ENCODE data around the gene NDUFB10. TPM values are rescaled to one million over a fixed set of nuclear protein-coding genes. Genes with fewer than 3 reads are reported as not detected.
A peak's percentile ranks its signal among the peaks of the same experiment; 100 is the strongest.

The NDUFB10 gene
- total RNA-seq, 2 experiments from 2014 or later = 131 to 138 TPM

DNA sequence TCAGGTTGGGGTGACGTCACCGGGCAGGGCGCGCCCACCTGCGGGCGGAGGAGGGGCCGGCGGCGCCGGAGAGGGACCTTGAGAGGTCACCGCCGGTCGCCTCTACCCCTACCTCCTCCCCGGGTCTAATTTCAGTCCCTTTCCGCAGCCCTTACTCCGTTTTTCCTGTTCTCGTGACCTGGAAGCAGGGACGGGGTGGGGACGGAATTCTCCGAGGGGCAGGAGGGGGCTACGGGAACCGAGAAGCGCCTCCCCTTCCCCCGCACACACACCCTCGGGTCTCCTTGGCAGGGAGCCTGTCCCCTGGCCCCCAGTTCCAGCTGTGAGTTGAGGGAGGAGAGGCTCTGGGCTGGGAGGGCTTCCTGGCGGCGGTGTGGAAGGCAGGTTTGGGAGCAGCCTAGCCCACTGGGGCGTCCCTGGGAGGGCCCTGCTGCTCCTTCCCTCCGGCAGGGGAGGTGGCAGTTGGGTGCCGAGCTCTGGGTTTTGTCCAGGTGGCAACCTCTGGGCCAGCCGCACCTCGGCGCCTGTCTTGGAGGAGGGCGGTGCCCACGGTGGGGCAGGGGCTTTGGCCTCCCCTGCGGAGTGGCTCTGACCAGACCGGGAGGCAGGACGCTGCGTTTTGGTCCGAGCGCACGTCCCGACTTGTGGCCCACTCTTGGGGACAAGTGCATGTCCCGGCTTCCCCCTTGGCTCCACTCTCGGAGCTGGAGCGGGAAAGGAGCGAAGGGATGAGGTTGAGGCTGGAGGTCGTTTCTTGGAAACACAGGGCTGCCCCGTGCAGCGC is 31.2 kb downstream of the NDUFB10 start:
- peaks cover 14% of the 10 kb centered on the region for H3K27me3 Mint-ChIP-seq
- H3K36me3 Mint-ChIP-seq (ENCODE audit: low read depth) = peaks cover 16% of the 10 kb centered on the region
- H3K4me1 Mint-ChIP-seq = peaks cover 37% of the 10 kb centered on the region
- ChIA-PET POLR2A (interaction anchor here (1.0 to 5.6 kb wide), 8 partner anchors 9 to 224 kb away, joined by 3 to 56 read pairs (median 16); partner anchors contain the start of genes PGP, RPS2, TBL3 and TRAF7), CTCF (interaction anchor here (0.6 to 3.8 kb wide), 2 partner anchors 14 to 24 kb away, joined by 4 to 36 read pairs; no protein-coding TSS in a partner anchor)
- H3K27ac Mint-ChIP-seq = peak overlapping the region; percentile 71
- H3K9me3 Mint-ChIP-seq = no peaks in the 10 kb centered on the region
- peak; percentile 61 for DNase-seq
- peak overlapping the region; percentile 73 for H3K4me3 Mint-ChIP-seq

DNA sequence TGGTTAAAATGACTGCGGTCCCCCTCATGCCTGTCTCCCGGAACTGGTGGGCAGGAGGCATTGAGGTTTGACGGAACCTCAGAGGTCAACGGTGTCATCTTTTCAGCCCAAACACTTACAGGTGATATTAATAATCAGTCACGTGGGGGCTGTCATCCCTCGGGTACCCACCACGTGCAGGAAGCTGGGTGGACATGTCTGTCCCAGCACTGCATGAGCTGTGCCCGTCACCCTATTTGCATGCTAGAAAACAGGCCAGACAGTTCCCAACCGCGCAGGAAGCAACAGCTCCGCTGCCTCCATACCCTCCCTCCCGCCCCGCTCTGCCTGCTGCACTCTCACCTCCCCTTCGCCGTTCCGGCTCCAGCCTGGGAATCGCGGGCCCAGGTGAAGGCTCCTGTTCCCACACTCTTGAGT is 31.8 kb downstream of the NDUFB10 start:
- H3K4me3 Mint-ChIP-seq = peak overlapping the region; percentile 73
- peaks cover 18% of the 10 kb centered on the region for H3K36me3 Mint-ChIP-seq (ENCODE audit: low read depth)
- ChIA-PET CTCF (interaction anchor here (1.5 to 3.8 kb wide), 2 partner anchors 13 to 164 kb away, joined by 3 to 36 read pairs; partner anchors contain the start of gene TRAF7), POLR2A (interaction anchor here (1.0 to 5.6 kb wide), 8 partner anchors 9 to 223 kb away, joined by 3 to 56 read pairs (median 16); partner anchors contain the start of genes PGP, RPS2, TBL3 and TRAF7)
- H3K27me3 Mint-ChIP-seq = peaks cover 14% of the 10 kb centered on the region
- peak; percentile 67 for DNase-seq
- peak overlapping the region; percentile 71 for H3K27ac Mint-ChIP-seq
- H3K4me1 Mint-ChIP-seq = peaks cover 37% of the 10 kb centered on the region
- no peaks in the 10 kb centered on the region for H3K9me3 Mint-ChIP-seq

DNA sequence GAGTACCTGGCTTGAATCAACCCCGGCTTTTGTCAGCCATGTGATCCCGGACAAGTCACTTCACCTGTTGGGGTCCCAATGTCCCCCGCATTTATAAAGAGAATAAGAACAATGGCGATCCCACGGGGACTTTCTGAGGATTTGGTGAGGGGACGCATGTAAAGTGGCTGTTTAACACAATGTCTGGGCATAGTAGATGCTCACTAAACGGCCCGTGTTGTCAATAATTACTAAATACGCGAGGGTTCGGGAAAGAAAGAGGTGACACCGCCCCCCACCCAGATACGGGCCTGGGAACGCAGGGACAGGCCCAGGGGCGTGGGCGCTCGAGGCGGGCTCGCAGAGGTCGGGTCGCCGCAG is 32.2 kb downstream of the NDUFB10 start:
- H3K27me3 Mint-ChIP-seq = peaks cover 14% of the 10 kb centered on the region
- H3K9me3 Mint-ChIP-seq = no peaks in the 10 kb centered on the region
- DNase-seq = no peak
- CTCF ChIA-PET = interaction anchor here (1.5 to 3.8 kb wide), 2 partner anchors 13 to 164 kb away, joined by 3 to 36 read pairs; partner anchors contain the start of gene TRAF7
- peak overlapping the region; percentile 71 for H3K27ac Mint-ChIP-seq
- peaks cover 37% of the 10 kb centered on the region for H3K4me1 Mint-ChIP-seq
- peak overlapping the region; percentile 73 for H3K4me3 Mint-ChIP-seq
- POLR2A ChIA-PET = interaction anchor here (1.0 to 5.6 kb wide), 9 partner anchors 8 to 223 kb away, joined by 3 to 56 read pairs (median 15); partner anchors contain the start of genes GFER, NOXO1, PGP and RPS2
- peaks cover 14% of the 10 kb centered on the region for H3K36me3 Mint-ChIP-seq (ENCODE audit: low read depth)

DNA sequence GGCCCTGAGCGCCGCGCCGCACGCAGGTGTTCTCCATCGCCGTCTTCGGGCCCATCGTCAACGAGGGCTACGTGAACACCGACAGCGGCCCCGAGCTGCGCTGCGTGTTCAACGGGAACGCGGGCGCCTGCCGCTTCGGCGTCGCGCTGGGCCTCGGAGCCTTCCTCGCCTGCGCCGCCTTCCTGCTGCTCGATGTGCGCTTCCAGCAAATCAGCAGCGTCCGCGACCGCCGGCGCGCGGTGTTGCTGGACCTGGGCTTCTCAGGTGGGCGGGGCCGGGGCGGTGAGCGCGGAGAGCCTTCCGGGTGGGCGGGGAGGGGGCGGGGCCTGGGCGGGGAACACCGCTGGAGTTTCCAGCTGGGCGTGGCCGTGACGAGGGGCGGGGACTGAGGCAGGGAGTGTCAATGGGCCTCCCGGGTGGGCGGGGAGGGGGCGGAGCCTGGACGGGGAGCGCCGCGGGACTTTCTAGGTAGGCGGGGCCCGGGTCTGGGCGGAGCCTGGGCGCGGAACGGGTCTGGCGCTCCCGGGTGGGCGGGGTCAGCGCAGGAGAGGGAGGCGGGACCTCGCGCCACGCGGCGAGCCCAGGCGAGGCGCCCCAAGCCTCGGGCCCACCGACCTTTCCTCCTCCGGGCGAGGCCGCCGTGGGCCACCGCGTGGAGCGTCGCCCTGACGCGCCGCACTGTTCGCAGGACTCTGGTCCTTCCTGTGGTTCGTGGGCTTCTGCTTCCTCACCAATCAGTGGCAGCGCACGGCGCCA is 32.8 kb downstream of the NDUFB10 start:
- CTCF ChIA-PET = interaction anchor here (1.5 to 3.8 kb wide), 2 partner anchors 12 to 163 kb away, joined by 3 to 36 read pairs; partner anchors contain the start of gene TRAF7
- no peaks in the 10 kb centered on the region for H3K9me3 Mint-ChIP-seq
- peak; percentile 98 for DNase-seq
- peaks cover 12% of the 10 kb centered on the region for H3K36me3 Mint-ChIP-seq (ENCODE audit: low read depth)
- peak overlapping the region; percentile 73 for H3K4me3 Mint-ChIP-seq
- peaks cover 37% of the 10 kb centered on the region for H3K4me1 Mint-ChIP-seq
- H3K27me3 Mint-ChIP-seq = peaks cover 14% of the 10 kb centered on the region
- peak overlapping the region; percentile 35 for H3K27ac Mint-ChIP-seq
- POLR2A ChIA-PET = interaction anchor here (1.0 to 5.6 kb wide), 9 partner anchors 8 to 222 kb away, joined by 3 to 56 read pairs (median 15); partner anchors contain the start of genes GFER, NOXO1, PGP and RPS2

DNA sequence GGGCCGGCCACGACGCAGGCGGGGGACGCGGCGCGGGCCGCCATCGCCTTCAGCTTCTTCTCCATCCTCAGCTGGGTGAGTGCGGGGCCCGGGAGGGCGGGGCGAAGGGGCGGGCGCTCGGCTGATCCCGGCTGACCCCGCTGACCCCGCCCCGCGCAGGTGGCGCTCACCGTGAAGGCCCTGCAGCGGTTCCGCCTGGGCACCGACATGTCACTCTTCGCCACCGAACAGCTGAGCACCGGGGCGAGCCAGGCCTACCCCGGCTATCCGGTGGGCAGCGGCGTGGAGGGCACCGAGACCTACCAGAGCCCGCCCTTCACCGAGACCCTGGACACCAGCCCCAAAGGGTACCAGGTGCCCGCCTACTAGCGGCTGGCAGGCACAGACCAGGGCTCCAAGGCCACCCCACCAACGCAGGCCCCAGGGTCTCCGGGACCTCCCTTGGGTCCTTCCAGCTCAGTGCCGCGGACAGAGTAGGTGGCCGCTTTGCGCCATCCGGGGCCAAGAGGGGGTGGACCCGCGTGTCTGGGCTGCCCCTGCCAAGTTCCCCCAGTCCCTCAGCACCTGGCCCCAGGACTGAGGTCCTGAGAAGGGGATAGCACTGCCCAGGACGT is 33.5 kb downstream of the NDUFB10 start:
- no peak overlapping the region for H3K27ac Mint-ChIP-seq
- H3K27me3 Mint-ChIP-seq = peaks cover 14% of the 10 kb centered on the region
- H3K36me3 Mint-ChIP-seq (ENCODE audit: low read depth) = peaks cover 16% of the 10 kb centered on the region
- no peak for DNase-seq
- CTCF ChIA-PET = interaction anchor here (1.5 to 3.8 kb wide), 2 partner anchors 12 to 163 kb away, joined by 3 to 36 read pairs; partner anchors contain the start of gene TRAF7
- peaks cover 37% of the 10 kb centered on the region for H3K4me1 Mint-ChIP-seq
- no peak overlapping the region for H3K4me3 Mint-ChIP-seq
- H3K9me3 Mint-ChIP-seq = no peaks in the 10 kb centered on the region
- POLR2A ChIA-PET = interaction anchor here (1.0 to 5.6 kb wide), 8 partner anchors 9 to 162 kb away, joined by 3 to 56 read pairs (median 16); partner anchors contain the start of genes GFER, NOXO1, RPS2 and TBL3

DNA sequence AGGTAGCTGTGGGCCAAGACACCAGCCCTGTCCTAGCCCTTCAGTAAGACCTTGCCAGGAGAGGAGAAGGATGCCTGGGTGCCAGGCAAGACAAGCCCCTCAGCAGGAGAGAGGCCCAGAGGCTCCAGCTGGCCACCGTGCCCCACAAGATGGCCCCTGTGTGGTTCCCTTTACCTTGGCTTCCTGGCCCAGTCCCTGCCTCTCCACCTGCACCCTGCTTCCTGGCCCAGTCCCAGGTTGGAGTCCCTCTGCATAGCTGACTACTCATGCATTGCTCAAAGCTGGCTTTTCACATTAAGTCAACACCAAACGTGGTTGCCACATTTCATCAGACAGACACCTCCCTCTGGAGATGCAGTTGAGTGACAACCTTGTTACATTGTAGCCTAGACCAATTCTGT is 34.4 kb downstream of the NDUFB10 start:
- ChIA-PET POLR2A (interaction anchor here (4.6 to 5.6 kb wide), 4 partner anchors 11 to 161 kb away, joined by 16 to 56 read pairs (median 24); partner anchors contain the start of genes RPS2, TBL3 and TRAF7), CTCF (interaction anchor here (3.8 kb wide), 1 partner anchor 11 kb away, joined by 36 read pairs; no protein-coding TSS in a partner anchor)
- Mint-ChIP-seq H3K9me3 (no peaks in the 10 kb centered on the region), H3K27me3 (peaks cover 8% of the 10 kb centered on the region), H3K36me3 (ENCODE audit: low read depth) (peaks cover 19% of the 10 kb centered on the region), H3K27ac (no peak overlapping the region), H3K4me1 (peaks cover 34% of the 10 kb centered on the region), H3K4me3 (no peak overlapping the region)
- no peak for DNase-seq

DNA sequence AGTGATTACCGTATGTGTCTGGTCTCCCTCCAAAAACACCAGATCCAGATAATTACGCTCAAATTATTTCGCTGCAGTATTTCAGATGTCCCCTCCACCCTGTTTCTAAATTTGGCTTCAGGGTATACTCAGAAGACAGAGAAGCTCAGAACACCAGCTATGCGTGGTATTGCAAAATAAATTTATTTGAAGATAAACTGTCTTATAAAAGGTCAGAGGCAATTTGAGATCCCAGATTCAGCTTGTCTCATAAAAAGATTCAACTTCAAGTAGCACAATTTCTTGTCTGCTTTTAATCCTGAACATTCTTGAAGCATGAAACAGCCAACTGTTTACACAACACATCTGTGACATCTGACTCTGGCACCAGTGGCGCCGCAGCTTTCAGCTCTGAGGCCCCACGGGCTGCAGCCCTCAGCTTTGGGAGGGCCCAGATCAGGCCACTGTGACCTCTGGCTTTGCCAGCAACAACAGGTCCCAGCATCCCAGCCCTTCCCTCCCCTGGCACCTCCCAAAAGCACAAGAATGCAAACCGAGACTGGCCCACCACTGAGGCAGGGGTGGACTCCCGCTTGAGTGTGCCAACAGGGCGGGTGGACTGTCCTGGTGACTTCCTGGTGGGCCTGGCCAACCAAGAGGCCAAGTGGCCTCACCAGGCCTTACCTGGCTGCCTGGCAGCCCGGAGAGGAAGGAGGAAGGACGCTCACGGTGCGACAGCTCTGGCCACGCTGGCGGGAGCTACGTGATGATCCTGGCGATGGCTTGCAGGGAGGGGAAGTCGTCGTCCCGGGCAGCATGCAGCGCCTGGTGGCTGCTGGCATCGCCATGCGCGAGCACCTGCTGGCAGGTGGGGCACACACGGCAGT is 38.4 kb downstream of the NDUFB10 start:
- no peak overlapping the region for H3K4me3 Mint-ChIP-seq
- ChIA-PET POLR2A (interaction anchor here (1.0 to 1.1 kb wide), 2 partner anchors 10 to 157 kb away, joined by 3 read pairs; no protein-coding TSS in a partner anchor), CTCF (interaction anchor here (1.1 kb wide), 1 partner anchor 25 kb away, joined by 4 read pairs; no protein-coding TSS in a partner anchor)
- peaks cover 34% of the 10 kb centered on the region for H3K36me3 Mint-ChIP-seq (ENCODE audit: low read depth)
- no peak overlapping the region for H3K27ac Mint-ChIP-seq
- DNase-seq = no peak
- H3K4me1 Mint-ChIP-seq = peaks cover 11% of the 10 kb centered on the region
- no peaks in the 10 kb centered on the region for H3K27me3 Mint-ChIP-seq
- H3K9me3 Mint-ChIP-seq = no peaks in the 10 kb centered on the region

DNA sequence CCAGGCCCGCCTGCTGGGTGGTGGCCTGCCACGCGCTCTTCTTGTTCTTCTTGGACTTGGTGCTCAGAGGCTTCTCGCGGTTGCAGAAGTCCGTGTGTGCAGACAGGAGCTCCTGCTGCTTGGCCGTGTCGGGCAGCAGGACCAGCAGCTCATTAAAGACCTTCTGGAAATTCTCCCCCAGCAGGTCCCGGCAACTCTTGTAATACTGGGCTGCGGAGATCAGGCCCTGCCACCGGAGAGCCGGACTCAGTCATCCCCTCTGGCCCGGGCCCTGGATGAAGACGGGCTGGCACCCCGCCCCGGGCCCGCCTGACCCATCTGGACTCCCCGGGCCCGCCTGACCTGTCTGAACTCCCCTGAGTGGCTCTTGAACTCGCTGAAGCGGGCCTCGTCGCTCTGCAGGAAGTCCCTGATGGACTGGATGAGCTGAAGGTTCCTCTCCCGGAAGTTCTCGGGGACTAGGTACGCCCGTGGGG is 39.1 kb downstream of the NDUFB10 start:
- Mint-ChIP-seq H3K36me3 (ENCODE audit: low read depth) (peaks cover 34% of the 10 kb centered on the region), H3K9me3 (no peaks in the 10 kb centered on the region), H3K27me3 (no peaks in the 10 kb centered on the region), H3K4me3 (no peak overlapping the region), H3K27ac (no peak overlapping the region), H3K4me1 (peaks cover 8% of the 10 kb centered on the region)
- ChIA-PET POLR2A (interaction anchor here (1.0 to 1.1 kb wide), 2 partner anchors 10 to 156 kb away, joined by 3 read pairs; no protein-coding TSS in a partner anchor), CTCF (interaction anchor here (1.1 kb wide), 1 partner anchor 24 kb away, joined by 4 read pairs; no protein-coding TSS in a partner anchor)
- no peak for DNase-seq

DNA sequence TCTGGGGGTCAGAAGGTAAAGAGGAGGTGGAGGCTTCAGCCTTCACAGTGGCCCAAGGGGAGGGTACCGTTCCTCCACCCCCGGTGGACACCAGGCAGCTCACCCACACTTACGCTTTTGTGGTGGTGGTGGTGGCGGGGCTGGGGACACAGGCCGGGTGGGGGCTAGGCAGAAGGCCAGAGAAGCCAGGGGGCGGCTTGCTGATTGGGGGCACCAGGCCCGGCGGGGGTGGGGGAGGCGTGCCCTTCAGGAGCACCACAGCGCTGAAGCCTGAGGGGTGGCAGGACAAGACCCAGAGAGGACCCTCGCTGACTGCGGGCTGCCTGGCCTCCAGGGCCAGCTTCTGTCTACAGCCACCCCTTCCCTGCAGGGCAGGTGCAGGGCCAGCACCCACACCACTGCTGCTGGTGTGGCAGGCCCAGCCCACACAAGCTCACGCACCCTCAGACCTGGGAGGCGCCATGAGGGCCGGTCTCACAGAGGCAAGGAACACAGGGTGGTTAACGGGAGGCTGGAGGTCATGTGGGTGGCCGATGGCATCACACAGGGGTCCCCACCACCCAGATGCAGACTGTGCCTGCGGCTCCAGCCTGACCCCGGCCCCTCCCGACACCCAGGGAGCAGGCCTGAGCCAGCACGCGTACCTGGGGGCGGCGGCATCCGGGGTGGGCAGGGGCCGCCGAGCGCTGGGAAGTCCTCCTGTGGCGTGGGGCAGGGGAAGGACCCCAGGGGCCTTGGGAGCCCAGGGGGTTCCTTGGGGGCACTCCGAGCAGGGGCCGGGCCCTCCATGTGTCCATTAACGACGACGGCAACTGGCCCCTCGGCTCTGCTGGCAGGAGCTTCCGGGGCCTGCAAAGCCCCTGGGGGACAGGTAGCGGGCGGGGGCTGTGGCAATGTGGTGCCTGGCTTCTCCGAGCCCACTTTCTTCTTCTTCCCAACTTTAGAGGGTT is 39.8 kb downstream of the NDUFB10 start:
- Mint-ChIP-seq H3K4me1 (peaks cover 6% of the 10 kb centered on the region), H3K27me3 (no peaks in the 10 kb centered on the region), H3K9me3 (no peaks in the 10 kb centered on the region), H3K27ac (no peak overlapping the region), H3K36me3 (ENCODE audit: low read depth) (peaks cover 34% of the 10 kb centered on the region), H3K4me3 (no peak overlapping the region)
- ChIA-PET POLR2A (interaction anchor here (1.0 to 1.4 kb wide), 4 partner anchors 9 to 155 kb away, joined by 3 to 4 read pairs (median 4); no protein-coding TSS in a partner anchor), CTCF (no interaction called here)
- DNase-seq = no peak

DNA sequence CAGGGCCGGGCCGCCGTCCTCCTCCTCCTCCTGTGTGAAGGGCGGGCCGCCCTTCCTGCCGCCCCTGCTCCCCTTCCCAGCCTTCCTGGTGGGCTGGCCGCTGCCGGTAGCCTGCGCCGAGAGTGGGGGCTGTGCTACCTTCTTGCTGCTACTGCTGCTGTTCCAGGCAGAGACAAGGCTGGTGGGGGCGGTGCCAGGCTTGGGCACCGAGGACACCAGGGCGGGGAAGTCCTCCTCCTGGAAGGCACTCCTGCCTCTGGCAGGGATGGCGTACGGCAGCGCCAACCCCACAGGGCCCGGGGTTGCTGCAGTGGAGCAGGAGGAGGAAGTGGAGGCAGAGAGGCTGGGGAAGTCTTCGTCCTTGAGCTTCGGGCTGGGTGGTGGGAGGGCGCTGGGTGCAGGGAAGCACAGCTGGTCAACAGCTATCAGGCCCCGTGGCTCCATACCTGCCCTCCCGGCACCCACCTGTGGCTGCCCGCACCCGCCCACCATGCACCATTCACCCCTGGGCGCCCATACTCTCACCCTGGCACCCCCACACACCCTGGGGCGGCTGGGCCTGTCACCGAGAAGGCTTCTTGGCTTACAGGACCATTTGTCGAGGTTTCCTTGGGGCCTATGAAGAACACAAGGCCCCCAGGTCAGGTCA is 40.7 kb downstream of the NDUFB10 start:
- Mint-ChIP-seq H3K4me3 (no peak overlapping the region), H3K27me3 (no peaks in the 10 kb centered on the region), H3K36me3 (ENCODE audit: low read depth) (peaks cover 34% of the 10 kb centered on the region), H3K4me1 (peaks cover 12% of the 10 kb centered on the region), H3K9me3 (no peaks in the 10 kb centered on the region), H3K27ac (no peak overlapping the region)
- ChIA-PET CTCF (no interaction called here), POLR2A (interaction anchor here (1.1 to 1.4 kb wide), 2 partner anchors 9 to 10 kb away, joined by 4 read pairs; no protein-coding TSS in a partner anchor)
- DNase-seq = no peak

All from activated CD4-positive, alpha-beta memory T cell treated with anti-CD3 and anti-CD28 coated beads, Interleukin-2, amount 10 ng/mL, durations not matched to agents 7 days and 5 days (primary cell).